Common myeloid progenitor, CD34-positive (primary cell): ENCODE measurements around the gene ARID3A.

ENCODE experiments used
- CTCF ChIA-PET: fragments of 350-600 bp; sonication (Branson Sonifier 250); formaldehyde crosslinking; loops from one replicate; lab custom pipeline; 2021; ENCODE audit warnings: antibody characterized with exemption; lab: Charles Lee
- POLR2A ChIA-PET: fragments of 350-600 bp; sonication (Branson Sonifier 250); formaldehyde crosslinking; loops from one replicate; lab custom pipeline; 2021; ENCODE audit warnings: antibody characterized with exemption; lab: Charles Lee
- DNase-seq, 3 donors: peaks; one replicate each; pipeline versions ENCODE4 v3.0.0 to v3.0.0-alpha.2; 2013
- H3K27ac ChIP-seq, 2 experiments: 1 replicate in 1 of 2; 2 replicates in 1 of 2; pipeline ENCODE4 v1.7.0; 2013; ENCODE audit warnings: inconsistent platforms in 2 of 2, low read length in 2 of 2, mild to moderate bottlenecking in 2 of 2, low read depth in 1 of 2, moderate library complexity in 1 of 2; ENCODE audit not compliant: severe bottlenecking in 2 of 2, insufficient read depth in 1 of 2, poor library complexity in 1 of 2
- H3K27me3 ChIP-seq, 5 experiments: replicated peaks in 2 of 5; 1 replicate in 3 of 5; 2 replicates in 2 of 5; pipeline versions ENCODE4 v1.6.1 to v1.7.0; 2013; ENCODE audit warnings: low read length in 4 of 5, mild to moderate bottlenecking in 2 of 5, moderate library complexity in 2 of 5, inconsistent platforms in 1 of 5; ENCODE audit not compliant: insufficient read depth in 5 of 5, control insufficient read depth in 4 of 5
- H3K36me3 ChIP-seq, 4 experiments: 1 replicate in 2 of 4; 2 replicates in 2 of 4; pipeline versions ENCODE4 v1.6.1 to v1.7.0; 2013; ENCODE audit warnings: low read length in 3 of 4, control low read depth in 1 of 4, mild to moderate bottlenecking in 1 of 4; ENCODE audit not compliant: control insufficient read depth in 4 of 4, insufficient read depth in 4 of 4
- H3K4me1 ChIP-seq, 4 experiments: 1 replicate in 3 of 4; 2 replicates in 1 of 4; pipeline versions ENCODE4 v1.6.1 to v1.7.1; 2013; ENCODE audit warnings: low read length in 3 of 4, mild to moderate bottlenecking in 3 of 4, control low read depth in 1 of 4, inconsistent platforms in 1 of 4, moderate library complexity in 1 of 4; ENCODE audit not compliant: control insufficient read depth in 4 of 4, insufficient read depth in 4 of 4; ENCODE audit errors: control extremely low read depth in 1 of 4
- H3K4me3 ChIP-seq, 7 experiments: 1 replicate in 4 of 7; 2 replicates in 3 of 7; pipeline versions ENCODE4 v1.5.1 to v1.7.0; 2013; ENCODE audit warnings: mild to moderate bottlenecking in 7 of 7, low read length in 6 of 7, moderate library complexity in 6 of 7, inconsistent platforms in 2 of 7, low read depth in 2 of 7, control low read depth in 1 of 7; ENCODE audit not compliant: insufficient read depth in 4 of 7, control insufficient read depth in 1 of 7; ENCODE audit errors: extremely low read depth in 1 of 7
- H3K9me3 ChIP-seq, 5 experiments: 1 replicate in 4 of 5; 2 replicates in 1 of 5; pipeline versions ENCODE4 v1.6.1 to v1.7.1; 2013; ENCODE audit warnings: low read length in 4 of 5, mild to moderate bottlenecking in 2 of 5, inconsistent platforms in 1 of 5, low read depth in 1 of 5, moderate library complexity in 1 of 5; ENCODE audit not compliant: control insufficient read depth in 4 of 5, insufficient read depth in 2 of 5; ENCODE audit errors: control extremely low read depth in 1 of 5
- WGBS: methylation state at CpG from one replicate; pipeline ENCODE4 v1.1.5; 2013; ENCODE audit not compliant: insufficient coverage; 5-methylcytosine and 5-hydroxymethylcytosine counted together

The ARID3A gene

DNA sequence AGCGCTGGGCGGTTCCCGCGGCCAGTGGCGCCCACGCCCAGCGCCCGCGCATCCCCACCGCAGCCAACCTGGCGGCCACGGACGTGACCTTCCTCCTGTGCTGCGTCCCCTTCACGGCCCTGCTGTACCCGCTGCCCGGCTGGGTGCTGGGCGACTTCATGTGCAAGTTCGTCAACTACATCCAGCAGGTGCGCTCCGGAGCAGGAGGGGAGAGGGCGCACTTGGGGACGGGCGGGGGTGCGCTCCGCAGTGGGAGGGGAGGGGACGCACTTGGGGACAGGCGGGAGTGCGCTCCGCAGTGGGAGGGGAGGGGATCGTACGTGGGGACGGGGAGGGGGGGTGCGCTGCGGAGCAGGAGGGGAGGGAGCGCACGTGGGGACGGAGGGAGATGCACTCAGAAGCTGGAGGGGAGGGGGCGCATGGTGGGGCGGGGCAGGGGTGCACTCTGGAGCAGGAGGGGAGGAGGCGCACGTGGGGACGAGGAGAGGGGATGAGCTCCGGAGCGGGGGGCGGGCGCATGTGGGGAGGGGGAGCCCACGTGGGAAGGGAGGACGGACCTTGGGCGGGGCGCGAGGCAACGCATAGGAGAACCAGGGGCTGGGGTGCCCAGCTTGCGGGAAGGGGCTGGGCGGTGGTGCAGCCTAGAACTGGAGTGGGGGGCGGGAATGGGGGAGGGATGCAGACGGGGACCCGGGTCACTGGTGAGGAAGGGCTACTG lies 7.2 kb upstream of the ARID3A start:
- peak overlapping the region in 2 of 7 experiments; percentile 26 to 68 for H3K4me3 ChIP-seq
- DNase-seq = peak in 1 of 3 donors; percentile 40
- H3K9me3 ChIP-seq = no peaks in the 10 kb centered on the region
- H3K27ac ChIP-seq = no peak overlapping the region
- no peaks in the 10 kb centered on the region for H3K36me3 ChIP-seq
- CTCF ChIA-PET = interaction anchor here (0.7 to 2.3 kb wide), 4 partner anchors 11 to 148 kb away, joined by 3 to 16 read pairs (median 6); no protein-coding TSS in a partner anchor
- POLR2A ChIA-PET = no interaction called here
- H3K27me3 ChIP-seq = peaks cover 0 to 41% (median 9%) of the 10 kb centered on the region in 5 experiments
- peaks cover 0 to 50% (median 44%) of the 10 kb centered on the region in 4 experiments for H3K4me1 ChIP-seq
- WGBS = under 1% methylated on average over 24 of the region's 58 CpGs

GRCh38 chr19:919199-920050 lies 6.4 kb upstream of the ARID3A start:
- peak in 1 of 3 donors; percentile 53 for DNase-seq
- H3K27me3 ChIP-seq = peaks cover 0 to 41% (median 9%) of the 10 kb centered on the region in 5 experiments
- POLR2A ChIA-PET = no interaction called here

GRCh38 chr19:920051-920864 lies 5.6 kb upstream of the ARID3A start:
- no peaks in the 10 kb centered on the region for H3K36me3 ChIP-seq
- WGBS = 3% methylated on average over 47 of the region's 84 CpGs
- peaks cover 0 to 41% (median 9%) of the 10 kb centered on the region in 5 experiments for H3K27me3 ChIP-seq
- no peaks in the 10 kb centered on the region for H3K9me3 ChIP-seq
- CTCF ChIA-PET = interaction anchor here (0.7 to 2.2 kb wide), 12 partner anchors 13 to 149 kb away, joined by 3 to 14 read pairs (median 4); partner anchors contain the start of genes MED16 and RNU6-9
- no peak overlapping the region for H3K27ac ChIP-seq
- peak overlapping the region in 6 of 7 experiments; percentile 5 to 55 (median 36) for H3K4me3 ChIP-seq
- POLR2A ChIA-PET = no interaction called here
- H3K4me1 ChIP-seq = peaks cover 0 to 62% (median 56%) of the 10 kb centered on the region in 4 experiments
- peak; percentile 58 to 73 (median 65) for DNase-seq

More at GRCh38 chr19:919199-920050, 6.4 kb upstream of the ARID3A start:
- WGBS = 1% methylated on average over 56 of the region's 68 CpGs
- H3K27ac ChIP-seq = no peak overlapping the region
- no peaks in the 10 kb centered on the region for H3K9me3 ChIP-seq
- H3K36me3 ChIP-seq = no peaks in the 10 kb centered on the region
- CTCF ChIA-PET = interaction anchor here (0.7 to 2.2 kb wide), 10 partner anchors 12 to 149 kb away, joined by 3 to 14 read pairs (median 4); partner anchors contain the start of genes MED16 and RNU6-9
- peak overlapping the region in 4 of 7 experiments; percentile 28 to 55 (median 46) for H3K4me3 ChIP-seq
- H3K4me1 ChIP-seq = peaks cover 0 to 55% (median 49%) of the 10 kb centered on the region in 4 experiments

DNA sequence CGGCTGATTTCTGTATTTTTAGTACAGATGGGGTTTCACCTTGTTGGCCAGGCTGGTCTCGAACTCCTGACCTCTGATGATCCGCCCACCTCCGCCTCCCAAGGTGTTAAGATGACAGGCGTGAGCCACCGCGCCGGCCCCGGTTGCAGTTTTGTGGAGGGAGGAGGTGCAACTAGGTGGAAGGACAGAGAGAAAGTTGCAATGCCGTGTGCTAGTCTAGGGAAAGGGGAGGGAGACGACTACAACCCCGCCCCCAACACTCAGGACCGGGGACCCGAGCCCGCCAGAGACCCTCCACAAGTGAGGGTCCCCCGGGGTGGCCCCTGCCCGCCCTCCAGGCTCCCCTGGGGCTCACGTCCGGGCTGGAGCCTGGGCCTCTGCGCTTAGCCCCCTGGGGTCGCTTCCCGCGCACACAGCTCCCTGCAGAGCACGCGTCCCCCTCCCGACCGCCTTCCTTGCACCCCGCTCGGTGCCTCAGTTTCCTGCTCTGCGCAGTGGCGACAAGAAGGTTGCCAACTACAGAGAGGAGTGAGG lies 1.2 kb upstream of the ARID3A start:
- CTCF ChIA-PET = interaction anchor here (1.1 to 4.5 kb wide), 12 partner anchors 13 to 157 kb away, joined by 3 to 90 read pairs (median 5); partner anchors contain the start of genes CFD and WDR18
- peak overlapping the region; percentile 45 to 91 (median 84) for H3K4me3 ChIP-seq
- H3K4me1 ChIP-seq = peaks cover 0 to 45% (median 44%) of the 10 kb centered on the region in 4 experiments
- peaks cover 0 to 19% (median 4%) of the 10 kb centered on the region in 5 experiments for H3K27me3 ChIP-seq
- no peak for DNase-seq
- H3K36me3 ChIP-seq = peaks cover 0 to 12% (median 1%) of the 10 kb centered on the region in 4 experiments
- peak overlapping the region in 1 of 2 experiments; percentile 91 for H3K27ac ChIP-seq
- H3K9me3 ChIP-seq = no peaks in the 10 kb centered on the region
- POLR2A ChIA-PET = interaction anchor here (1.3 to 1.8 kb wide), 3 partner anchors 10 to 59 kb away, joined by 3 to 6 read pairs (median 5); partner anchors contain the start of gene WDR18
- WGBS = 18% methylated on average over 14 of the region's 31 CpGs

- H3K4me1 ChIP-seq = peaks cover 0 to 40% (median 39%) of the 10 kb centered on the region in 4 experiments
- 0% methylated on average over 38 of the region's 39 CpGs for WGBS
- H3K27me3 ChIP-seq = peaks cover 0 to 14% (median 4%) of the 10 kb centered on the region in 5 experiments
- H3K9me3 ChIP-seq = no peaks in the 10 kb centered on the region
- DNase-seq = peak in 1 of 3 donors; percentile 55
- ChIA-PET CTCF (interaction anchor here (1.1 to 4.5 kb wide), 7 partner anchors 12 to 158 kb away, joined by 3 to 90 read pairs (median 11); partner anchors contain the start of gene WDR18), POLR2A (interaction anchor here (1.4 to 1.8 kb wide), 2 partner anchors 16 to 59 kb away, joined by 5 to 6 read pairs; partner anchors contain the start of gene WDR18)
- peak overlapping the region; percentile 61 to 91 for H3K27ac ChIP-seq
- peak overlapping the region; percentile 45 to 91 (median 84) for H3K4me3 ChIP-seq
- H3K36me3 ChIP-seq = peaks cover 0 to 16% (median 3%) of the 10 kb centered on the region in 4 experiments
These were observed 729 bp upstream of the ARID3A start for GRCh38 chr19:925087-925525.

DNA sequence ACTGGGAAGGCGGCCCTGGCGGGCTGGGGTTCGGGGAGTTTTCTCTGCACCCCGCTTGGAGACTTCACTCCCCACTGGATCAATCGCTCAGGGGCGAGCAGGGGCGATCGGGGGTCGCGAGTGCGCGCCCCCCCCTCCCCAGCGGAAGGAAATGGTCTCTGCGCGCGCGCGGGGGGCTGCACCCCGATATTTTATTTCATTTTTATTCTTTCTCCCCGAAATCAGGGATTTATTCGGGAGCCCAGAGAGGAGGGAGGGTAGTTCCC lies 421 bp downstream of the ARID3A start:
- H3K36me3 ChIP-seq = peaks cover 0 to 21% (median 7%) of the 10 kb centered on the region in 4 experiments
- H3K27ac ChIP-seq = peak overlapping the region in 1 of 2 experiments; percentile 74
- peaks cover 0 to 3% (median under 1%) of the 10 kb centered on the region in 5 experiments for H3K27me3 ChIP-seq
- no peaks in the 10 kb centered on the region for H3K9me3 ChIP-seq
- WGBS = 0% methylated on average over 15 of the region's 21 CpGs
- ChIA-PET CTCF (no interaction called here), POLR2A (no interaction called here)
- no peak for DNase-seq
- H3K4me1 ChIP-seq = peaks cover 0 to 33% (median 31%) of the 10 kb centered on the region in 4 experiments
- H3K4me3 ChIP-seq = peak overlapping the region; percentile 69 to 91 (median 84)
